Small intestine (tissue), 7 donors: ENCODE results near the gene RFXAP. TPM values are rescaled to one million over a fixed set of nuclear protein-coding genes. Genes with fewer than 3 reads are reported as not detected.

Experiments used
- DNase-seq, 2 donors: peaks; one replicate each; pipeline versions ENCODE4 v3.0.0 to v3.0.0-alpha.2; 2013
- FAIRE-seq: peaks from 2 replicates; lab custom pipeline; 2012; peaks lifted over from hg19 to GRCh38; lab: Jason Lieb, UNC
- H3K27ac ChIP-seq, 3 donors: one replicate each; pipeline ENCODE4 v1.5.1; 2013; ENCODE audit warnings: low read length in 2 of 3, mild to moderate bottlenecking in 2 of 3, control low read depth in 1 of 3, inconsistent platforms in 1 of 3, low read depth in 1 of 3, moderate library complexity in 1 of 3
- H3K27me3 ChIP-seq, 3 donors: one replicate each; pipeline ENCODE4 v1.6.1; 2013; ENCODE audit warnings: low read length in 3 of 3, inconsistent platforms in 1 of 3; ENCODE audit not compliant: control insufficient read depth in 3 of 3, insufficient read depth in 3 of 3
- H3K36me3 ChIP-seq, 3 donors: one replicate each; pipeline ENCODE4 v1.6.1; 2013; ENCODE audit warnings: low read length in 3 of 3, inconsistent platforms in 1 of 3, low read depth in 1 of 3, mild to moderate bottlenecking in 1 of 3, moderate library complexity in 1 of 3; ENCODE audit not compliant: control insufficient read depth in 3 of 3, insufficient read depth in 2 of 3
- H3K4me1 ChIP-seq, 3 donors: one replicate each; pipeline ENCODE4 v1.6.1; 2013; ENCODE audit warnings: low read length in 2 of 3, inconsistent platforms in 1 of 3, low read depth in 1 of 3, mild to moderate bottlenecking in 1 of 3, moderate library complexity in 1 of 3; ENCODE audit not compliant: control insufficient read depth in 3 of 3, insufficient read depth in 2 of 3
- H3K4me3 ChIP-seq, 3 donors: one replicate each; pipeline ENCODE4 v1.5.1; 2013; ENCODE audit warnings: low read length in 3 of 3, control low read depth in 1 of 3, inconsistent platforms in 1 of 3, low read depth in 1 of 3, mild to moderate bottlenecking in 1 of 3, moderate library complexity in 1 of 3
- H3K9me3 ChIP-seq, 2 donors: one replicate each; pipeline ENCODE4 v1.6.1; 2013; ENCODE audit warnings: low read depth in 1 of 2, low read length in 1 of 2; ENCODE audit not compliant: control insufficient read depth in 2 of 2, insufficient read depth in 1 of 2
- WGBS, 3 donors: extraction: QIAGEN DNeasy Blood & Tissue Kit; methylation state at CpG; one replicate each; pipeline ENCODE4 v1.1.7; 2013; 5-methylcytosine and 5-hydroxymethylcytosine counted together
- polyA plus RNA-seq, 4 donors: library from polyadenylated mRNA; stranded (reverse) in 3 of 4; unstranded in 1 of 4; fragments of 200-250 nt in 3 of 4; fragments of 120-200 nt in 1 of 4; gene quantifications; one replicate each; pipeline versions ENCODE4 v1.2.1 to v1.2.3, GENCODE V29; 2013
- donor health status: healthy with polysubstance abuse.
- donor health status: control.
- donor health status: control.
- donor health status: Bipolar disorder and iron deficiency.
- donor health status: healthy.

RFXAP gene
- polyA plus RNA-seq, 4 donors, result 0.81 to 6.2 (median 3.0) TPM

- Histone ChIP-seq H3K27ac (no peak overlapping the region), H3K4me1 (no peaks in the 10 kb centered on the region), H3K36me3 (peaks cover 0 to 2% (median 0%) of the 10 kb centered on the region in 3 donors), H3K27me3 (no peaks in the 10 kb centered on the region), H3K9me3 (no peaks in the 10 kb centered on the region), H3K4me3 (no peak overlapping the region)
- FAIRE-seq (no peak), DNase-seq (no peak)
- 86 to 91% (median 87%) methylated on average over 10 to 12 of the region's 12 CpGs for WGBS, 3 donors
These were observed 21.0 kb downstream of the RFXAP start for GRCh38 chr13:36839981-36840380.

GRCh38 chr13:36840718-36841250, 21.8 kb downstream of the RFXAP start:
- FAIRE-seq (no peak), DNase-seq (no peak)
- Histone ChIP-seq H3K4me3 (no peak overlapping the region), H3K27me3 (no peaks in the 10 kb centered on the region), H3K36me3 (peaks cover 0 to 2% (median 0%) of the 10 kb centered on the region in 3 donors), H3K9me3 (no peaks in the 10 kb centered on the region), H3K27ac (no peak overlapping the region), H3K4me1 (no peaks in the 10 kb centered on the region)
- WGBS, 3 donors, result 56 to 71% (median 65%) methylated on average over 3 of the region's 3 CpGs

- 43 to 76% (median 67%) methylated on average over 5 of the region's 5 CpGs for WGBS, 3 donors
- Histone ChIP-seq H3K27ac (no peak overlapping the region), H3K9me3 (no peaks in the 10 kb centered on the region), H3K36me3 (peaks cover 0 to 2% (median 0%) of the 10 kb centered on the region in 3 donors), H3K4me1 (no peaks in the 10 kb centered on the region), H3K4me3 (no peak overlapping the region), H3K27me3 (no peaks in the 10 kb centered on the region)
- FAIRE-seq (no peak), DNase-seq (no peak)
These were observed 22.4 kb downstream of the RFXAP start for GRCh38 chr13:36841391-36841790.

GRCh38 chr13:36847606-36848005, 28.6 kb downstream of the RFXAP start:
- 23 to 56% (median 36%) methylated on average over 9 of the region's 9 CpGs for WGBS, 3 donors
- Histone ChIP-seq H3K9me3 (no peaks in the 10 kb centered on the region), H3K27me3 (no peaks in the 10 kb centered on the region), H3K27ac (no peak overlapping the region), H3K4me3 (no peak overlapping the region), H3K36me3 (peaks cover 0 to 3% (median 0%) of the 10 kb centered on the region in 3 donors), H3K4me1 (no peaks in the 10 kb centered on the region)
- DNase-seq, result peak in 1 of 2 donors; percentile 17
- no peak for FAIRE-seq

- Histone ChIP-seq H3K27me3 (no peaks in the 10 kb centered on the region), H3K9me3 (no peaks in the 10 kb centered on the region), H3K27ac (no peak overlapping the region), H3K4me3 (no peak overlapping the region), H3K36me3 (peaks cover 0 to 5% (median 0%) of the 10 kb centered on the region in 3 donors), H3K4me1 (no peaks in the 10 kb centered on the region)
- whole genome bisulfite sequencing, 3 donors, result 69 to 71% (median 71%) methylated on average over 6 of the region's 6 CpGs
- no peak for FAIRE-seq
- peak in 1 of 2 donors; percentile 8 for DNase-seq
These were observed 29.4 kb downstream of the RFXAP start for GRCh38 chr13:36848199-36848982.

- FAIRE-seq, result no peak
- no peaks in the 10 kb centered on the region for H3K27me3 ChIP-seq
- 84 to 87% (median 86%) methylated on average over 13 of the region's 13 CpGs for WGBS, 3 donors
- no peaks in the 10 kb centered on the region for H3K4me1 ChIP-seq
- no peaks in the 10 kb centered on the region for H3K9me3 ChIP-seq
- no peak for DNase-seq
- H3K36me3 ChIP-seq, result peaks cover 0 to 6% (median 0%) of the 10 kb centered on the region in 3 donors
- no peak overlapping the region for H3K27ac ChIP-seq
- H3K4me3 ChIP-seq, result no peak overlapping the region
These were observed 31.9 kb downstream of the RFXAP start for GRCh38 chr13:36850790-36851438.

GRCh38 chr13:36857253-36857652, 38.2 kb downstream of the RFXAP start:
- Histone ChIP-seq H3K4me3 (no peak overlapping the region), H3K27me3 (no peaks in the 10 kb centered on the region)
- no peak for FAIRE-seq

GRCh38 chr13:36858290-36858689, 39.3 kb downstream of the RFXAP start:
- no peaks in the 10 kb centered on the region for H3K27me3 ChIP-seq
- H3K9me3 ChIP-seq, result no peaks in the 10 kb centered on the region
- H3K4me3 ChIP-seq, result no peak overlapping the region
- DNase-seq (peak; percentile 54), FAIRE-seq (no peak)
- WGBS, 3 donors, result 25 to 35% (median 33%) methylated on average over 3 of the region's 3 CpGs
- H3K27ac ChIP-seq, result no peak overlapping the region
- no peaks in the 10 kb centered on the region for H3K4me1 ChIP-seq
- peaks cover 0 to 4% (median 0%) of the 10 kb centered on the region in 3 donors for H3K36me3 ChIP-seq

More at GRCh38 chr13:36857253-36857652, 38.2 kb downstream of the RFXAP start:
- no peak for DNase-seq
- Histone ChIP-seq H3K36me3 (peaks cover 0 to 5% (median 0%) of the 10 kb centered on the region in 3 donors), H3K27ac (no peak overlapping the region), H3K4me1 (no peaks in the 10 kb centered on the region), H3K9me3 (no peaks in the 10 kb centered on the region)
